ENCODE data around the gene KCNJ10.

GRCh38 chr1:160097151-160097910 is 27.4 kb upstream of the KCNJ10 start:
- no peak for TF ChIP-seq CTCF (IDR thresholded peaks at IDR 0.05; ENCODE audit: borderline replicate concordance, extremely low read depth, low read length, poor library complexity, severe bottlenecking)
- no peak for TF ChIP-seq EZH2 (IDR thresholded peaks at IDR 0.05; ENCODE audit: borderline replicate concordance, low read depth, low read length, severe bottlenecking)
